ENCODE data around the gene KIDINS220. TPM values are rescaled to one million over a fixed set of nuclear protein-coding genes. Genes with fewer than 3 reads are reported as not detected.
"Not testable (repeated sequence)": the region's sequence is repeated elsewhere in the genome, so short reads cannot be mapped to it uniquely, and the experiment has no call there.

Gene KIDINS220
- total RNA-seq, 1 experiment from 2014 or later = 12.4 TPM

GRCh38 chr2:8754106-8754776 lies 83.2 kb downstream of the KIDINS220 start:
- DNase-seq (ENCODE audit: low spot score) = no peak

- DNase-seq (ENCODE audit: low spot score) = no peak
Measured at GRCh38 chr2:8753609-8754008, 83.8 kb downstream of the KIDINS220 start.

- DNase-seq (ENCODE audit: low spot score) = no peak
Measured at GRCh38 chr2:8752385-8752784, 85.0 kb downstream of the KIDINS220 start.

- DNase-seq (ENCODE audit: low spot score) = no peak
Measured at GRCh38 chr2:8750221-8750620, 87.2 kb downstream of the KIDINS220 start.

GRCh38 chr2:8743261-8743660 lies 94.2 kb downstream of the KIDINS220 start:
- DNase-seq (ENCODE audit: low spot score) = no peak

- no peak for DNase-seq (ENCODE audit: low spot score)
Measured at GRCh38 chr2:8740136-8740535, 97.3 kb downstream of the KIDINS220 start.

GRCh38 chr2:8737571-8738175 lies 99.7 kb downstream of the KIDINS220 start:
- no peak for DNase-seq (ENCODE audit: low spot score)

GRCh38 chr2:8732601-8733000 lies 104.8 kb downstream of the KIDINS220 start:
- DNase-seq (ENCODE audit: low spot score) = no peak

- DNase-seq (ENCODE audit: low spot score) = no peak
Measured at GRCh38 chr2:8729939-8730338, 107.5 kb downstream of the KIDINS220 start.

GRCh38 chr2:8729101-8729500 lies 108.3 kb downstream of the KIDINS220 start:
- DNase-seq (ENCODE audit: low spot score) = not testable (repeated sequence)

- DNase-seq (ENCODE audit: low spot score) = no peak
Measured at GRCh38 chr2:8728305-8729015, 109.0 kb downstream of the KIDINS220 start.

GRCh38 chr2:8725838-8726237 lies 111.6 kb downstream of the KIDINS220 start:
- DNase-seq (ENCODE audit: low spot score) = no peak

- DNase-seq (ENCODE audit: low spot score) = no peak
Measured at GRCh38 chr2:8722986-8723385, 114.4 kb downstream of the KIDINS220 start.

- no peak for DNase-seq (ENCODE audit: low spot score)
Measured at GRCh38 chr2:8721410-8721809, 116.0 kb downstream of the KIDINS220 start.

- DNase-seq (ENCODE audit: low spot score) = no peak
Measured at GRCh38 chr2:8720741-8721140, 116.7 kb downstream of the KIDINS220 start.

GRCh38 chr2:8719528-8719927 lies 117.9 kb downstream of the KIDINS220 start:
- no peak for DNase-seq (ENCODE audit: low spot score)

- DNase-seq (ENCODE audit: low spot score) = no peak
Measured at GRCh38 chr2:8714971-8715370, 122.4 kb downstream of the KIDINS220 start.

- DNase-seq (ENCODE audit: low spot score) = no peak
Measured at GRCh38 chr2:8714283-8714682, 123.1 kb downstream of the KIDINS220 start.

GRCh38 chr2:8710951-8711350 lies 126.5 kb downstream of the KIDINS220 start:
- DNase-seq (ENCODE audit: low spot score) = no peak

GRCh38 chr2:8709611-8710010 lies 127.8 kb downstream of the KIDINS220 start:
- no peak for DNase-seq (ENCODE audit: low spot score)

- DNase-seq (ENCODE audit: low spot score) = no peak
Measured at GRCh38 chr2:8704906-8705305, 132.5 kb downstream of the KIDINS220 start.

GRCh38 chr2:8701681-8702379 lies 135.6 kb downstream of the KIDINS220 start:
- no peak for DNase-seq (ENCODE audit: low spot score)

Measured in H4 (cell line).